Middle frontal gyrus (tissue), 1 donor: ENCODE data around the gene COX11.

Experiments
- DNase-seq: peaks from one replicate; pipeline ENCODE4 v3.0.0-alpha.2; 2015; ENCODE audit warnings: low spot score; ENCODE audit errors: extremely low spot score

The COX11 gene, protein sequence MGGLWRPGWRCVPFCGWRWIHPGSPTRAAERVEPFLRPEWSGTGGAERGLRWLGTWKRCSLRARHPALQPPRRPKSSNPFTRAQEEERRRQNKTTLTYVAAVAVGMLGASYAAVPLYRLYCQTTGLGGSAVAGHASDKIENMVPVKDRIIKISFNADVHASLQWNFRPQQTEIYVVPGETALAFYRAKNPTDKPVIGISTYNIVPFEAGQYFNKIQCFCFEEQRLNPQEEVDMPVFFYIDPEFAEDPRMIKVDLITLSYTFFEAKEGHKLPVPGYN

DNA sequence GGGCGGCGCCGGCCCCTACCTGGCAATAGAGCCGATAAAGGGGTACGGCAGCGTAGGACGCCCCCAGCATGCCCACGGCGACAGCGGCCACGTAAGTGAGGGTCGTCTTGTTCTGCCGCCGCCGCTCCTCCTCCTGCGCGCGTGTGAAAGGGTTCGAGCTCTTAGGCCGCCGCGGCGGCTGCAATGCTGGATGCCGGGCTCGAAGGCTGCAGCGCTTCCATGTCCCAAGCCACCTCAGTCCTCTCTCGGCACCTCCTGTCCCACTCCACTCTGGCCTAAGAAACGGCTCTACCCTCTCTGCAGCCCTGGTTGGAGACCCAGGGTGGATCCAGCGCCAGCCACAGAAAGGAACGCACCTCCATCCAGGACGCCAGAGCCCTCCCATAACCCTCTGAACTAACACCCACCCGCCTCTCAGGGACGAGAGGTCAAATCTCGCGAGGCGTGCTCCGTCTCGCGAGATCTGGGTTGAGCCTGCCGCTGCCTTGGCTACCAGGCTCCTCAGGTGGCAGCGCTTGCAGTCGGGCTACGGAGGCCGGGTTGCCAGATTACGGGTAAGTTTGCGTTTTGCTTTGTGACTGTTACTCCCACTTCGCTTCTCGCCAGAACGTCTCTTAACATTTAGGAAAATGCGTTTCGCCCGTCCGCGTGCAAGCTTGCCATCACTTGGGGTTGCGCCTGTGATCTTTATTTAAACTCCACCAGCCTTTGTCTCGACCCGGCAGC, at the start of gene COX11, which contains the start of gene STXBP4:
COX11 (minus strand) TSS at position 393 of the 726 bp plus-strand sequence; CDS start at position 385, 8 bp downstream.
STXBP4 (plus strand) TSS at position 504 of the 726 bp plus-strand sequence. CDS start 17,455 bp downstream, outside the sequence.
- peak; percentile 94 for DNase-seq

DNA sequence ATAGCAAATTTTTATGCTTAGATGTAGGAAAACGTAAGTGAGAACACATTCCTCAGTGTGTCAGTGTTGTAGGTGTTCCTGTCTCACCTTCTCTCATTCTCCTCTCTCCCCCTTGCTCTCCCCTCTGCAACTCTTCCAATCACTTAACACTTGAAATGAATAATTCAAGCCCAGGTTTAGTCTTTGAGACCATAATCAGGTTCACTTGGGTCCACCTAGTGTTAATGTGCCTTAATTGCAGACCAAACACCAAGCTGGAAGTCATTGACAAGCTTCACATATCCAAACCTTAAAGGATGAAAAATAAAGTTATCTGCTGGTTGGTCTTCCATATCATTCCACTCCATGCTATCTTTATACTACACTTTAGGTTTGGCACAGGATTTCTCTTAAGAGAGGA, 37.1 kb upstream of the COX11 start:
- DNase-seq = no peak

DNA sequence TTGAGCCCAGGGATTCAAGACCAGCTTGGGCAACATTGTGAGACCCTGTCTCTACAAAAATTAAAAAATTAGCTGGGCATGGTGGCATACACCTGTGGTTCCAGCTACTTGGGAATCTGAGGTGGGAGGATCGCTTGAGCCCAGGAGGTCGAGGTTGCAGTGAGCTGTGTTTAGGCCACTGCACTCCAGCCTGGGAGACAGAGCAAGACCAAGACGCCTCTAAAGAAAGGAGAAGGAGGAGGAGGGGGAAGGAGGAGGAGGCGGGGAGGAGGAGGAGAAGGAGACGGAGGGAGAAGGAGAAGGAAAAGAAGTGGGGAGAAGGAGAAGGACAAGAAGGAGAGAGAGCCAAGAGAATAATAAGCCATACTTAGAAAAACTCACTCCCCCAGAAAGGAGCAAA, 36.0 kb upstream of the COX11 start:
- no peak for DNase-seq

DNA sequence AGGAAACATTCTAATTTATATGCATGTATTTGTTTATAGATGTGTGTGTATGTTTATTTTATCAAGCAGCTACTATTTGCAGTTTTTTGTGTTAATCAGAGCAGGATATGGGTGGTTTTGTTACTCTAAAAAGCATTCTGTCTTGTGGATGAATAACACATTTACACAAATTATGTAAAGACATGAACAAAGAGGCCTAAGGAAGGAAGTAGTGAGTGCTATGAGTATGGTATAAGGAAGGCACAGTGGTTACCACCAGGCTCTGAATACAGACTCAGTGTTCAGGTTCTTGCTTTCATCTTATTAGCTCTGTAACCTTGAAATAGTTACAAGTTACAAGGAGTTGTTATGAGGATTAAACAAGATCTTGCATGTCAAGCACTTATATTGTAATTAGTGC, 34.0 kb upstream of the COX11 start:
- DNase-seq = no peak

DNA sequence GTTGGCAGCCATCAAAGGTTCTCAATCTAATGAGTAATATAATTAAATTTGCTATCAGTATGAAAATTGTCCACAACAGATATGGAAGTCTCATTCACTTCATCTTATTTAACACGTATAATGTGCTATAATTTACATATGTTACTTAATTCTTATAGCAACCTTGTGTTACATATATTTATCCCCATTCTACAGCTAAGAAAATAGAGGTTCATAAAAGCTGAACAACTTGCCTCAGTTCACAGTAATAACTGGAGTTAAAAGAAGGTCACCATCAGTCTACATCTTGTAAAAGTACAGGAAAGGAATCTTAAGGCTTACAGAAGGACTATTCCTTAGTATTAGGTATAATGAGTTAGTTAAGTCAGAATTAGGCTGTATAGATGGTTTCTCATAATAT, 28.0 kb upstream of the COX11 start:
- no peak for DNase-seq

DNA sequence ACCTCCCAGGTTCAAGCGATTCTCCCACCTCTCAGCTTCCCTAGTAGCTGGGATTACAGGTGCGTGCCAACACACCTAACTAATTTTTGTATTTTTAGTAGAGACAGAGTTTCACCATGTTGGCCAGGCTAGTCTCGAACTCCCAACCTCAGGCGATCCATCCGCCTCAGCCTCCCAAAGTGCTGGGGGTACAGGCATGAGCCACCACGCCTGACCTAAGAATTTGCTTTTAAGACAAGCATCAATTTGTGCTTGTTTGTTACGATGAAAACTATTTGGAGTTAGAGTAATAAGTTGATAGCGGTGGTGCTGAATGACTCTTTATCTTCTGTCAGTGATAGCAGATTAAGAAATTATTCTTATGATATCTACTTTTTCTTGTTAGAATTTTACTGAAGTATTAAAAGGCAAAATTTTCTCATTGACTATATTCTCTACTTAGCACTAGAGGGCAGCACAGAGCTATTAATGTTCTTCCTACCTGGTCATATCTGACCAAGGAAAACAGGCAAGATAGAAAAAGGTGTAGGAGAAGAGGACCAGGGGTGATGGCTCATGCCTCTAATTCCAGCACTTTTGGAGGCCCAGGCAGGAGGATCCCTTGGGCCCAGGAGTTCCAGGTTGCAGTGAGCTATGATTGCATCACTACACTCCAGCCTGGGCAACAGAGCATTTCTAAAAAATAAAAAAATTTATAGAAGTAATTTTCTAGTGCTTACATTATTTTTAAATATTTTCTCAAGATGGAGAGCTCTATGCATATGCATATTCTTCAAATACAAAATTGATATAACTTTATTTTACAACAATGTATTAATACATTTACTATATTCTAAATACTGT, 24.6 kb upstream of the COX11 start:
- no peak for DNase-seq

DNA sequence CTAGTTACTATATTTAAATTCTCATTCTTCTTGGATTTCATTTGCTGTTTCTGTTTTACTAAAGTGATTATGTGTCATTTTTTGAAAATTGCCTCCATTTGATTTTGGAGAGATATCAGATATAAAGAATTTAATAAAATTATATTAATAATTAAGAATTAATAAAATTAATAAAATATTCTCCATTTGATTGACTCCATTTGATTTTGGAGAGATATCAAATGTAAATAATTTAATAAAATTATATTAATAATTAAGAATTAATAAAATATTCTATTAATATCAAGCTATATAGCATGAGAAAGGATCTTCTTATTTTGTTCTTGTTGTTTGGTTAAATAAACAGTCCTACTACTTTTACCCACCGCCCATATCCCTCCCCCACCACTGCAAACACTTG, 23.1 kb upstream of the COX11 start:
- DNase-seq = no peak

DNA sequence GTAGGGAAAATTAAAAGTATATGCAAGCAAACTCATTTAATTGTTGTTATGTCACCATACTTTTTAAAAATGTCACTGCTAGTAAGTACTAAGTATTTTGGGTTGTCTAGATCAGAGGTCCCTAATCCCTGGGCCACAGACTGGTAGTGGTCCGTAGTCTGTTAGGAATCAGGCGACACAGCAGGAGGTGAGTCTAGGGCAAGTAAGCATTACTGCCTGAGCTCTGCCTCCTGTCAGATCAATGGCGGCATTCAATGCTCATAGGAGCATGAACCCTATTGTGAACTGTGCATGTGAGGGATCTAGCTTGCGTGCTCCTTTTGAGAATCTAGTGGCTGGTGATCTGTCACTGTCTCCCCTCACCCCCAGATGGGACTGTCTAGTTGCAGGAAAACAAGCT, 21.7 kb upstream of the COX11 start:
- no peak for DNase-seq

DNA sequence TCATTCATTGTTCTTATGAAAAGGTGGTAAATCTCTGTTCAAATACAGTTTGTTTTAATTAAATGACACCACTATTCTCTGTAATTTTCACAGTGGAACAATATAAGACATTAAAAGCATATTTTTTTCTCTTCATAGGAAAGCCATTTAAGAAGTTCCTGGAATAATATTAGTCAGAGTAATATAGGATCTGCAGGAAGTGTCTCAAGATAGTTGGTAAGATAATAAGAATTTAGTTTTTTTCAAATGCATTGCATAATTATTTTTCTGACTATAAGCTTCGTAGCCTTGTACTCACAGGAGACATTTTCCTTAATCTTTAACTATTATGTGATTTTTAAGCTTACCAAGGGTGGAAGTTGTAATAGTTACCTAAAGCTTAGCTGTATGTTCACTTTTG, 17.0 kb upstream of the COX11 start:
- no peak for DNase-seq

DNA sequence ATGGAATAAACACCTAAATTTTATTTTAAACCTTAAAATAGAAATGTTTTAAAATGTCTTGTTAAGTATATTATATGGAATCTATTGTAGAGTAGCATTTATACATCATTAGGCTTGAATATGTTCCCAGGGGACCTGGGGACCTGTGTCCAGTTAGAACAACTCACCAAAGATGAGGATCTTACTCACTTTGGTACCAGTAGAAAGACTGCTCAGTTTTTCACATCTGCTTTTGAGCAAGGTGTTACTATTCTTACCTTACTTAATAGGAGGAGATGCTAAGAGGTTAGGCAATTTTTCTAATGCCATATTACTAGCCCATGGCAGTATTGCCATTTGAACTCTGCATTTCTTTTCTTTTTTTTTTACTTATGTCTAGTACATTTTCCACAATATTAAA, 14.8 kb upstream of the COX11 start:
- no peak for DNase-seq

DNA sequence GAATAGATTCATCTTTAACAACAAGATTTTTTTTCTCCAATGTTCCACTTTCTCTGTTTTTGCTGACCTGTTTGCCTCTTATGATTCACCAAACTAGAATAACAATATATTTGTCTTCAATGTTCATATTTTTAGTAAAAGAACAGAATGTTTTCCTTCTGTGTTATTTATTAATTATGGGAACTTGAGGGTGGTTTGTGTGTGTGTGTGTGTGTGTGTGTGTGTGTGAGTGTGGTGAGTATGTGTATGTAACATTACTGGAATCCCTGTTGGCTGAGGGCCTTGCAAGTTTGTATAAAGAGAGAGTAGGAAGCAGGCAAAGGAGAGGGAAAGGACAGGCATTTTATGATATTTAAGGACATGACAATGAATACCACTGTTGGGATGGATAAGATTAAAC, 13.9 kb upstream of the COX11 start:
- no peak for DNase-seq

DNA sequence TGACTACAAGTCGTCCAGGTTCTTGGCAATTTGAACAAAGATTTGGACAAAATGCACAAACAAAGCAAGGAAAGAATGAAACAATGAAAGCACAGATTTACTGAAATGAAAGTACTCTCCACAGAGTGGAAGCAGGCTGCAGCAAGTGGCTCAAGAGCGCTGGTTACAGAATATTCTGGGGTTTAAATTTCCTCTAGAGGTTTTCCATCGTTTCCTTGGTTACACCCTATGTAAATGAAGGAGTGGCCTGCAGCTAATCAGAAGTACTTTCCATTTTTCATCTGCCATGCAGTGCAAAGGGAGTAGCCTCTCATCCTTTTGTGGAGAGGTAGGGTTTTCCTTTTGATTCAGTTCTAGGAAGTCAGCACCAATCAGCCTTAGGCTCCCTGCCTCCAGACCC, 11.9 kb upstream of the COX11 start:
- no peak for DNase-seq

DNA sequence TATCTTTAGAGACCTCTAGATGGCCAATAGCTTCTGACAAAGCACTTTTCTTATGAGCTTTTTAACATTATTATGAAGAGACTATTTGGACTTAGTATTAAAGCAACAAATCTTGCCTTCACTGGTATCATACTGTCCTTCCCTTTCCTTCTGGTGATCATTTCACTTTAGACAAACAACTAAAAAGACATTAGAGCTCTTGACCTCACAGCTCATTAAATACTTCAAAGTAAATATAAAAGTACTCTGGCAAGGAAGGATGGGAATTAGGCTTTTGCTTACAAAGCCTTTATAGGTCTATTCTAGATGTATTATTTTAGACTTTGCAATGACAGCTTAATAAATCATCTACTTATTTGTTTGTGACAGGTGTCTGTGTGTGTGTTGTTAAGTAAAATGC, 11.2 kb upstream of the COX11 start:
- no peak for DNase-seq

DNA sequence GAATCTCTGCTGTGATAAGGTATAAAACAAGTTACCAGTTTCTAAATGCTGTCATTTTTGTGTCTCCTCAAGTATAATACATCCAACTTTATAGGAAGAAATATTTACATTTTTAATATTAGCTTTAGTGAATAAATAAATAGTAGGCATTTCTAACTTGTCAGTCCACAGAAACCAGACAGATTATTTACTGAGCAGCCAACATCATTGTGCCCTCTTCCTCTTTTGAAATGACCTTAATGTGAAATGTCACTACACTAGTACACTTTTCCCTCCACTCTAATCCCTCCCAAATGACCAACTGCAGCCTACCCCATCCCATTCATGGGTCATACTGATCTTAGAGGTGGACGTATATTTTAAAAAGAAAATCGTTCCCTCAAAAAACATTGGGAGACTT, 9.3 kb upstream of the COX11 start:
- DNase-seq = no peak

DNA sequence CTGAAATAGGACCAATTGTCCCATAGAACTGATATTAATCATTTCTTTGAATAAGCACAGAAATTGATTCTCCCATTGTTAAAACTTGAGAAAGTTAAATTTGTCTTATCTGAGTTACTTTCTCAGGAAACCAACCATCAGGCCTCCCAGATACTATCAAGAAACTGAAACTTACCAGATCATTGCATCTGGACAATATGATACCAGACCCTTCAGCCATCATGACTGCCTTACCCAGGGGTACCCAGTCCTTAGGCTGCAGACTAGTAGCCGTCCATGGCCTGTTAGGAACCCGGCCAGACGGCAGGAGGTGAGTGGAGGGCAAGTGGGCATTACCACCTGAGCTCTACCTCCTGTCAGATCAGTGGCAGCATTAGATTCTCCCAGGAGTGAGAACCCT, 7.9 kb upstream of the COX11 start:
- no peak for DNase-seq

DNA sequence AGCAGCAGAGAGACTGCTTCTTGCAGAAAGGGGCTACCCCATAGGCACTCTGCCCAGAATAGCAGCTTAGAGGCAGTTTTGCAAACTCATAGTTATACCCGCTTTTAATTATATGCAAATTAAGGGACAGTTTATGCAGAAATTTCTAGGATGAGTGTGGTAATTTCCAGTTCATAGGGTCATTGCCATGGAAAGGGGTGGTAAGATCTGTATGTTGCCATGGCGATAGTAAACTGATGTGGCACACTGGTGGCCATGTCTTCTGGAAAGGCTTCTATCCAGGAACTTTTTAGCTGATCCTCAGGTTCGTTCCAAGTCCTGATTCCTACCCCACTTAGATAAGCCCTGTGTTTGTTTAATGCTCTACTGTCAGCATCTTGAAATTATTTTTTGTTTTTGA, 6.3 kb upstream of the COX11 start:
- DNase-seq = no peak

DNA sequence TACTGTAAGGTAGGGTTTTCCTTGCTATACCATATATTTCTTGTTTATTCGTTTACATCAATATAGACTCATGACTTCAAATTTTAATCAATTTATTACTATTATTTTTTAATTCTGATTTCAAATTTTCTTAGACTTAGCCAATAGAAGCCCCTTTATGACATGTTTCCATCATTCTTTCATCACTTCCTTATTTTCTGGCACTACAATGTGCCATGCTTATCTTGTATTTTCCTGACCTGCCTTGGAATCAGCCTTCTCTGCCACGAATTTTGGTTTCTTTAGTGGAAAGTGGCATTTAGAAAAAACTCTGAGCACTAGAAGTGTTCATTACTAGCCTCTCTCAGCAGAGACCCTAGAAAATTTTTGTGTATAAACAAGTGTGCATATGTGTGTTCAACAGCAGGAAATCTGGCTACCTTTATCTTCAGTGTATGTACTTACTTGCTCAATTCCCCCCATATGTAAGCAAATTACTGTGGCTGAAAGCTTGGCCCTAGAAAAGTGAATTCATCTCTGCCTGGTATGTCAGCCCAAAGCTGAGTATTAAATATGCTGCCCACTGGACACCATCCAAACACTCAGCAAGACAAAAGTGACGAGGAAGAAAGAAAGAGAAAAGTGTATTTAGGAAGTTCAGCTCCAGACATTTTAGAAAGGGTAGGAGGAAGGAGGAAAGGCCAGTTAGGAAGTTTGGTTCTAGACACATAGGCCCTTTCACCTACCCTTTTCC, 4.1 kb upstream of the COX11 start:
- DNase-seq = no peak

DNA sequence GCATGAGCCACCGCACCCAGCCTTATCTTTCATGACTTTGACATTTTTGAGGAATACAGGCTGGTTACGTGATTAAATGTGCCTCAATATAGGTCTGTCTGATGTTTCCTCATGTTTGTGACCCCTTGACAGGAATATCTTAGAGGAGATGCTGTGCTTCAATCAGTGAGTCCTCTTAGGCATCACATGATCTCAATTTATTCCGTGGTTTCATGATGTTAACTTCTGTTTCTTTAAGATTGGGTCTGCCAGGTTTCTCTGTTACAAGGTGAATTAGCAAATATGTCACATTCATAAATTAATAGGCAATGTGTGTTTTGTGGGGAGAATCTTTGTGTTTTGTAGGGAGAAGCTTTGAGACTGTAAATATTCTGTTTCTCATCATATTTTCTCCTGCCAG, 3.4 kb upstream of the COX11 start:
- no peak for DNase-seq

DNA sequence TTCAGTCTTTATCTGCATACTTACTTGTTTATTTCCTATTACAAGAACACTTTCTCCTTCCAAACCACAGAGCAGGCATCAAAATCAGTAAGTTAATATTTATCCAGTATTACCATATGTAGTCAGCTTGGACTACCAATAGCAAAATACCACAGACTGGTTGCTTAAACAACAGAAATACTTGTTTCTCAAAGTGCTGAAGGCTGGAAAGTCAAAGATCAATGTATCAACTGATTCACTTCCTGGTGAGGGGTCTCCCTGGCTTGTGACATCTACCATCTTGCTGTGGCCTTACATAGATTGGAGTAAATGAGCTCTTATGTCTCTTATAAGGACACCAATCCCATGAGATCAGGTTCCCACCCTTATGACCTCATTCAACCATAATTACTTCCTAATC, 2.7 kb upstream of the COX11 start:
- no peak for DNase-seq

DNA sequence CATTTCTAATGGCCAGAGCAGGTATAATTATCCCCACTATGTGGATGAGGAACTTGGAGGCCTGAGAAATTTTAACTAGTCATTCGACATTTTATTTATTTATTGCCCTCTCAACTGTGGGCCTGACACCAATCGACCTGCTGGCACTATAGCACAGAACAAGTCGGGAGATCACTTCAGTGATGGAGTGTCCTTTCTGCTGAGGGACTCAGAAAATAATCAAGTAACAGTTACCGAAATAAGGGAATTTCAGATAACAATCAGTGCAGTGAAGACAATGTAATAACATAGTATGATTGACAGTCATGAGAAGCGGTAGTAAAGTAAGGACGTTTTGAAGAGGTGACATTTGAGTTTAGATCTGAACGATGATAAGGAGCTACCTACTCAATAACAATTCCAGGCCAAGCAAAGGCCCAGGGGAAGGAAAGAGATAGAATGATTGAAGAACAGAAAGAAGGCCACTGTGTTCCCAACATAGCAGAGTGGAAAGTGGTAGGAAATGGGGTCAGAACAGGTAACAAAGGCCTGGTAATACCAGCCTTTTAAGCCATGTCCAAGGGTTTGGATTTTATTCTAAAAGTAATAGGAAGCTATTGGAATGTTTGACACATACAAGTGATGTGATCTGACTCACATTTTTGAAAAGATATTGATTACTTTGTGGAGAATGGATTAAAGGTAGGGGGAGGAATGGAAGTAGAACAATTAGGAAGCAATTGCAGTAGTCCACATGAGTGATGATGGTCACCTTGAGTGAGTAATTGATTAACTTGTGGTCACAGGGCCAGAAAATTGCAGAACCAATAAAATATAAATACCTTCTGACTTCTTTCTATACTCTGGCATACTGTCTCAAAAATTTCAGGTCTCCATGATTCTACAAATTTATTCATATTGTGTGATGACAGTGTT, 1.5 kb upstream of the COX11 start:
- DNase-seq = no peak

DNA sequence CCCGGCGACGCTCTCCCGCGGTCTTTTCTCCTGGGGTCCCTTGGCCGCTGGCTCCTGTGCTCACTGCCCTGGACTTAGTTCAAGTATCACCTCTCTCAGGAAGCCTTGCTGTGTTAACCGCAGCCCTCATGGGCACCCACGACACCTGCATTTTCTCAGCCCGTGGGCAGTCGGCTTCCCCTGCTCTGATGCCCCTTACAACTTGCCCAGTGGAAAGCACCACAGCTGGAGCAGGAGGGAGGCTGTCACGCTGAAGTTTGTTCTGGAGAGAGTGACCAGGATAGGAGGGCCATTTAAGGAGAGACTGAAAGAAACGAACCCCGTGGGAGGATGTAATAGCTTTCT, 506 bp upstream of the COX11 start:
- no peak for DNase-seq
